GM12878 (cell line): ENCODE measurements around the gene AFG1L. TPM values are rescaled to one million over a fixed set of nuclear protein-coding genes. Genes with fewer than 3 reads are reported as not detected.

Experiments
- ATAC-seq: fragments of 200-7000 bp; cut with Tn5 transposase; 3 replicates; pipeline ENCODE4 v1.9.1; 2020; ENCODE audit warnings: mild to moderate bottlenecking, moderate library complexity
- BruUV-seq: library from RNA; stranded (reverse); fragments of 400-500 nt; replicated peaks from 2 replicates; lab custom pipeline; 2021; lab: Mats Ljungman, UMichigan
- CTCF ChIA-PET: fragments of 300-600 bp; sonication (Branson Sonifier 250); formaldehyde crosslinking; extraction: SDS; loops from one replicate; lab custom pipeline; 2021; ENCODE audit warnings: inconsistent platforms; lab: Yijun Ruan, JAX
- POLR2A ChIA-PET: fragments of 350-600 bp; formaldehyde crosslinking; extraction: SDS; loops from one replicate; lab custom pipeline; 2021; ENCODE audit warnings: inconsistent platforms; lab: Charles Lee
- RAD21 ChIA-PET: fragments of 300-600 bp; sonication (Branson Sonifier 250); formaldehyde crosslinking; loops from one replicate; lab custom pipeline; 2023; ENCODE audit warnings: antibody characterized with exemption; ENCODE audit not compliant: unreplicated experiment; lab: Charles Lee
- SMC1A ChIA-PET: fragments of 300-600 bp; sonication (Branson Sonifier 250); formaldehyde crosslinking; loops from one replicate; lab custom pipeline; 2023; ENCODE audit not compliant: unreplicated experiment, uncharacterized antibody; lab: Charles Lee
- DNase-seq: peaks from one replicate; pipeline ENCODE4 v3.0.0-alpha.2; 2011; ENCODE audit warnings: low read depth, low spot score
- FAIRE-seq: peaks from 3 replicates; lab custom pipeline; 2011; peaks lifted over from hg19 to GRCh38; lab: Jason Lieb, UNC
- H2AFZ ChIP-seq: 2 replicates; pipeline ENCODE4 v1.6.0; 2011; ENCODE audit warnings: low read depth, low read length, control low read depth; ENCODE audit not compliant: control insufficient read depth
- H3K27ac ChIP-seq: 2 replicates; pipeline ENCODE4 v1.5.1; 2011; ENCODE audit warnings: control low read depth; ENCODE audit not compliant: control insufficient read depth, insufficient read depth
- H3K27me3 ChIP-seq, 2 experiments: replicated peaks in 1 of 2; 2 replicates each; pipeline versions ENCODE4 v1.6.0 to v1.6.1; 2011; ENCODE audit warnings: low read length in 1 of 2; ENCODE audit not compliant: control insufficient read depth in 2 of 2, insufficient read depth in 2 of 2
- H3K36me3 ChIP-seq, 2 experiments: 2 replicates each; pipeline ENCODE4 v1.5.1; 2011; ENCODE audit warnings: low read length in 1 of 2; ENCODE audit not compliant: control insufficient read depth in 2 of 2, insufficient read depth in 2 of 2
- H3K4me1 ChIP-seq: 2 replicates; pipeline ENCODE4 v1.6.1; 2011; ENCODE audit warnings: mild to moderate bottlenecking, low read length, moderate library complexity, mixed read lengths; ENCODE audit not compliant: control insufficient read depth, insufficient read depth
- H3K4me2 ChIP-seq: 2 replicates; pipeline ENCODE4 v1.6.0; 2011; ENCODE audit warnings: control low read depth; ENCODE audit not compliant: control insufficient read depth, insufficient read depth
- H3K4me3 ChIP-seq: fragments of 200-600 bp; sonication (generic); 2 replicates; pipeline ENCODE4 v1.5.1; 2016
- H3K79me2 ChIP-seq: 2 replicates; pipeline ENCODE4 v1.6.0; 2011; ENCODE audit warnings: low read length; ENCODE audit not compliant: control insufficient read depth, insufficient read depth
- H3K9ac ChIP-seq: 2 replicates; pipeline ENCODE4 v1.8.0; 2011; ENCODE audit warnings: low read length, control low read depth, mixed read lengths; ENCODE audit not compliant: control insufficient read depth, insufficient read depth
- H3K9me3 ChIP-seq: replicated peaks from 3 replicates; pipeline ENCODE4 v1.5.1; 2011; ENCODE audit warnings: mild to moderate bottlenecking, low read length; ENCODE audit not compliant: control insufficient read depth, insufficient read depth
- H4K20me1 ChIP-seq: 2 replicates; pipeline ENCODE4 v1.6.0; 2011; ENCODE audit not compliant: control insufficient read depth, insufficient read depth
- CBX5 ChIP-seq: sonication (generic); IDR thresholded peaks from 2 replicates; pipeline ENCODE4 v1.6.1; 2016; ENCODE audit warnings: low read depth, moderate library complexity, mild to moderate bottlenecking, inconsistent platforms
- CTCF ChIP-seq, 3 experiments: IDR thresholded peaks in 2 of 3; conservative IDR thresholded peaks in 1 of 3; 2 replicates each; pipeline ENCODE4 v1.5.1; 2011; ENCODE audit warnings: low read depth in 3 of 3, low read length in 3 of 3, mild to moderate bottlenecking in 3 of 3, control low read depth in 2 of 3, moderate library complexity in 2 of 3, inconsistent platforms in 1 of 3, mixed read lengths in 1 of 3; ENCODE audit not compliant: control insufficient read depth in 2 of 3, insufficient read depth in 1 of 3; ENCODE audit errors: extremely low read depth in 1 of 3
- E2F4 ChIP-seq: IDR thresholded peaks from 2 replicates; pipeline ENCODE4 v1.6.1; 2012; ENCODE audit warnings: low read depth, low read length, improper control_type of control experiment
- EP300 ChIP-seq, 2 experiments: fragments of 150-350 bp in 1 of 2; IDR thresholded peaks; 2 replicates each; pipeline ENCODE4 v1.6.1; 2011 to 2012; ENCODE audit warnings: low read depth in 2 of 2, low read length in 2 of 2, borderline replicate concordance in 1 of 2, improper control_type of control experiment in 1 of 2, inconsistent platforms in 1 of 2; ENCODE audit not compliant: control insufficient read depth in 1 of 2
- GABPA ChIP-seq: IDR thresholded peaks from 2 replicates; pipeline ENCODE4 v1.6.1; 2014; ENCODE audit warnings: antibody characterized with exemption, low read depth, mild to moderate bottlenecking, inconsistent platforms
- IRF3 ChIP-seq: fragments of 450-650 bp; IDR thresholded peaks from 2 replicates; pipeline ENCODE4 v1.6.1; 2014; ENCODE audit warnings: mild to moderate bottlenecking
- MEF2B ChIP-seq: fragments of 450-650 bp; IDR thresholded peaks from 2 replicates; pipeline ENCODE4 v1.6.1; 2018; ENCODE audit warnings: mild to moderate bottlenecking, moderate library complexity; ENCODE audit not compliant: partially characterized antibody, poor library complexity, severe bottlenecking
- MTA3 ChIP-seq: IDR thresholded peaks from 2 replicates; pipeline ENCODE4 v1.6.1; 2012; ENCODE audit warnings: low read length, inconsistent platforms, borderline replicate concordance
- POLR2A ChIP-seq: IDR thresholded peaks from 2 replicates; pipeline ENCODE4 v1.6.1; 2011; ENCODE audit warnings: low read depth, mild to moderate bottlenecking, low read length
- POU2F2 ChIP-seq: IDR thresholded peaks from 3 replicates; pipeline ENCODE4 v1.6.1; 2011; ENCODE audit warnings: low read depth, mild to moderate bottlenecking, low read length, borderline replicate concordance
- RFX5 ChIP-seq: IDR thresholded peaks from 2 replicates; pipeline ENCODE4 v1.6.1; 2011; ENCODE audit warnings: low read depth, low read length, improper control_type of control experiment
- SKIL ChIP-seq: fragments of 450-650 bp; IDR thresholded peaks from 2 replicates; pipeline ENCODE4 v1.6.1; 2017; ENCODE audit warnings: mild to moderate bottlenecking, low read depth, inconsistent platforms; ENCODE audit not compliant: poor library complexity, severe bottlenecking
- SMAD5 ChIP-seq: IDR thresholded peaks from 2 replicates; pipeline ENCODE4 v1.6.1; 2016; ENCODE audit warnings: antibody characterized with exemption, low read depth
- SUZ12 ChIP-seq: fragments of 200-600 bp; sonication (generic); IDR thresholded peaks from one replicate; pipeline ENCODE4 v1.6.1; 2018; ENCODE audit warnings: antibody characterized with exemption, mild to moderate bottlenecking; ENCODE audit not compliant: unreplicated experiment
- WGBS: methylation state at CpG from one replicate; pipeline ENCODE4 v1.1.6; 2016; ENCODE audit warnings: low lambda C conversion rate; ENCODE audit not compliant: insufficient replicate concordance, insufficient coverage; ENCODE audit errors: missing lambda C conversion rate; 5-methylcytosine and 5-hydroxymethylcytosine counted together
- in situ Hi-C: fragments of 300-500 bp; cut with MboI; formaldehyde crosslinking; loops from 9 replicates; pipeline ENCODE4 v1.14.3; 2018; ENCODE audit warnings: mixed read lengths
- intact Hi-C: fragments of 100-400 bp; cut with micrococcal nuclease; formaldehyde crosslinking; loops from one replicate; pipeline ENCODE4 v1.14.2; 2022; ENCODE audit not compliant: unreplicated experiment
- polyA plus RNA-seq, 11 experiments: library from polyadenylated mRNA; depleted of rRNA in 4 of 11; unstranded in 6 of 11; stranded (reverse) in 5 of 11; fragments of >200 nt; fragmentation: Nextera tagmentation in 4 of 11; fragmentation: Illumina TruSeq in 1 of 11; extraction: Ambion mirVana in 4 of 11; extraction: Trizol in 1 of 11; gene quantifications; 1 replicate in 1 of 11; 2 replicates in 10 of 11; pipeline versions ENCODE4 v1.2.1 to v1.2.3, GENCODE V29; 2011 to 2016; ENCODE audit warnings: inconsistent platforms in 2 of 11, missing spikeins in 2 of 11, low read depth in 1 of 11
- total RNA-seq, 4 experiments: library from RNA; depleted of rRNA in 3 of 4; stranded (reverse); fragments of >200 nt in 3 of 4; fragmentation: Illumina TruSeq in 1 of 4; extraction: Trizol in 1 of 4; gene quantifications; 2 replicates each; pipeline versions ENCODE4 v1.2.1 to v1.2.3, GENCODE V29; 2013 to 2021
- TF ChIP-seq, protein P1 (sequence below): IDR thresholded peaks from 2 replicates; pipeline ENCODE4 v1.6.1; 2012; ENCODE audit warnings: low read depth, low read length, improper control_type of control experiment

AFG1L gene
- total and polyA plus RNA-seq, 10 of the 15 experiments (the other 5 are each of a cell fraction or from before 2014, with no cell fraction given) = 2.3 to 9.0 (median 4.3) TPM

- BruUV-seq = no TSS peak
- intact Hi-C loops (no loop called here), in situ Hi-C loops (no loop called here)
- CTCF ChIA-PET = interaction anchor here (1.7 kb wide), 1 partner anchor 13 kb away, joined by 5 read pairs; no protein-coding TSS in a partner anchor
- DNase-seq (no peak), FAIRE-seq (no peak), ATAC-seq (no peak)
- no peaks in the 10 kb centered on the region for H3K9me3 ChIP-seq
- no peak overlapping the region for H3K4me3 ChIP-seq
- no peak overlapping the region for H2AFZ ChIP-seq
- no peaks in the 10 kb centered on the region for H4K20me1 ChIP-seq
- no peak overlapping the region for H3K27ac ChIP-seq
- no peaks in the 10 kb centered on the region for H3K36me3 ChIP-seq
- no peak overlapping the region for H3K4me2 ChIP-seq
- H3K79me2 ChIP-seq = no peaks in the 10 kb centered on the region
- H3K4me1 ChIP-seq = no peaks in the 10 kb centered on the region
- SMC1A ChIA-PET = interaction anchor here (1.5 kb wide), 1 partner anchor 18 kb away, joined by 5 read pairs; no protein-coding TSS in a partner anchor
- no peak overlapping the region for H3K9ac ChIP-seq
- WGBS = 100% methylated on average over 3 of the region's 3 CpGs
- POLR2A ChIA-PET = no interaction called here
- H3K27me3 ChIP-seq = no peaks in the 10 kb centered on the region
- RAD21 ChIA-PET = no interaction called here
- TF ChIP-seq MEF2B = no peak
- no peak for TF ChIP-seq POU2F2
- TF ChIP-seq EP300 (IDR thresholded peaks at IDR 0.05; ENCODE audit: borderline replicate concordance in 1 of 2, control insufficient read depth in 1 of 2, low read depth in 2 of 2, low read length in 2 of 2) = no peak
- no peak for TF ChIP-seq IRF3
- no peak for TF ChIP-seq POLR2A
- no peak for TF ChIP-seq CTCF (IDR thresholded peaks at IDR 0.05 in 2 of 3, conservative IDR thresholded peaks at IDR 0.05 in 1 of 3; ENCODE audit: control insufficient read depth in 2 of 3, extremely low read depth in 1 of 3, insufficient read depth in 1 of 3, low read depth in 3 of 3, low read length in 3 of 3)
- TF ChIP-seq MTA3 = no peak
- no peak for TF ChIP-seq SKIL
- TF ChIP-seq RFX5 = no peak
- TF ChIP-seq CBX5 = no peak
- TF ChIP-seq, protein P1, sequence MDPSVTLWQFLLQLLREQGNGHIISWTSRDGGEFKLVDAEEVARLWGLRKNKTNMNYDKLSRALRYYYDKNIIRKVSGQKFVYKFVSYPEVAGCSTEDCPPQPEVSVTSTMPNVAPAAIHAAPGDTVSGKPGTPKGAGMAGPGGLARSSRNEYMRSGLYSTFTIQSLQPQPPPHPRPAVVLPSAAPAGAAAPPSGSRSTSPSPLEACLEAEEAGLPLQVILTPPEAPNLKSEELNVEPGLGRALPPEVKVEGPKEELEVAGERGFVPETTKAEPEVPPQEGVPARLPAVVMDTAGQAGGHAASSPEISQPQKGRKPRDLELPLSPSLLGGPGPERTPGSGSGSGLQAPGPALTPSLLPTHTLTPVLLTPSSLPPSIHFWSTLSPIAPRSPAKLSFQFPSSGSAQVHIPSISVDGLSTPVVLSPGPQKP = no peak
- TF ChIP-seq GABPA = no peak
- no peak for TF ChIP-seq E2F4
- TF ChIP-seq SMAD5 = no peak
- TF ChIP-seq SUZ12 = no peak
Measured at GRCh38 chr6:108321253-108321747, 26.4 kb downstream of the AFG1L start.
